GM23338 (cell line): ENCODE data around the gene MTFR1L. TPM values are rescaled to one million over a fixed set of nuclear protein-coding genes. Genes with fewer than 3 reads are reported as not detected.

ENCODE experiments used
- ATAC-seq: fragments of 200-7000 bp; cut with Tn5 transposase; 3 replicates; pipeline ENCODE4 v1.9.1; 2020
- DNase-seq: peaks from one replicate; pipeline ENCODE4 v3.0.0-alpha.2; 2015; ENCODE audit warnings: low spot score
- H2AFZ ChIP-seq: fragments of 200-600 bp; sonication (generic); 2 replicates; pipeline ENCODE4 v1.8.0; 2016; ENCODE audit warnings: antibody characterized with exemption, mild to moderate bottlenecking, moderate library complexity
- H3F3A ChIP-seq: fragments of 200-600 bp; sonication (generic); replicated peaks from 2 replicates; pipeline ENCODE4 v1.8.0; 2017; ENCODE audit warnings: antibody characterized with exemption, mixed run types, low read depth
- H3K27ac ChIP-seq: fragments of 200-600 bp; sonication (generic); 2 replicates; pipeline ENCODE4 v1.6.1; 2016; ENCODE audit warnings: low read depth
- H3K27me3 ChIP-seq: fragments of 200-600 bp; sonication (generic); 2 replicates; pipeline ENCODE4 v1.8.0; 2016; ENCODE audit warnings: mild to moderate bottlenecking, mixed run types, moderate library complexity; ENCODE audit not compliant: insufficient read depth
- H3K36me3 ChIP-seq: fragments of 200-600 bp; sonication (generic); 2 replicates; pipeline ENCODE4 v1.8.0; 2016; ENCODE audit warnings: mild to moderate bottlenecking; ENCODE audit not compliant: insufficient read depth
- H3K4me1 ChIP-seq: fragments of 200-600 bp; sonication (generic); 2 replicates; pipeline ENCODE4 v1.8.0; 2016; ENCODE audit warnings: mild to moderate bottlenecking, moderate library complexity; ENCODE audit not compliant: insufficient read depth
- H3K4me2 ChIP-seq: fragments of 200-600 bp; sonication (generic); 2 replicates; pipeline ENCODE4 v1.7.1; 2017; ENCODE audit warnings: mixed run types
- H3K4me3 ChIP-seq: fragments of 200-600 bp; sonication (generic); 2 replicates; pipeline ENCODE4 v1.6.1; 2016; ENCODE audit warnings: mixed run types
- H3K79me2 ChIP-seq: fragments of 200-600 bp; sonication (generic); replicated peaks from 2 replicates; pipeline ENCODE4 v1.8.0; 2017; ENCODE audit warnings: mild to moderate bottlenecking; ENCODE audit not compliant: insufficient read depth
- H3K9me2 ChIP-seq: fragments of 200-600 bp; sonication (generic); 2 replicates; pipeline ENCODE4 v1.8.0; 2017; ENCODE audit not compliant: insufficient read depth
- H4K20me1 ChIP-seq: fragments of 200-600 bp; sonication (generic); replicated peaks from 2 replicates; pipeline ENCODE4 v1.8.0; 2017; ENCODE audit warnings: mild to moderate bottlenecking; ENCODE audit not compliant: insufficient read depth
- H3K27ac Mint-ChIP-seq: 2 replicates; pipeline ENCODE4 v1.8.0; 2020; ENCODE audit warnings: inconsistent platforms, mild to moderate bottlenecking, moderate library complexity, mixed read lengths
- H3K27me3 Mint-ChIP-seq: 3 replicates; pipeline ENCODE4 v1.8.0; 2022; ENCODE audit warnings: low read depth, mild to moderate bottlenecking, moderate library complexity, mixed read lengths, inconsistent platforms; ENCODE audit not compliant: insufficient read depth, poor library complexity
- H3K36me3 Mint-ChIP-seq: 3 replicates; pipeline ENCODE4 v1.8.0; 2021; ENCODE audit warnings: low read depth, mild to moderate bottlenecking, inconsistent platforms, moderate library complexity, mixed read lengths
- H3K4me1 Mint-ChIP-seq: 3 replicates; pipeline ENCODE4 v1.8.0; 2020; ENCODE audit warnings: mild to moderate bottlenecking, inconsistent platforms, mixed read lengths
- H3K4me3 Mint-ChIP-seq: 3 replicates; pipeline ENCODE4 v1.8.0; 2021; ENCODE audit warnings: moderate library complexity, mild to moderate bottlenecking, inconsistent platforms, mixed read lengths
- H3K9me3 Mint-ChIP-seq: 3 replicates; pipeline ENCODE4 v1.8.0; 2020; ENCODE audit warnings: moderate library complexity, mild to moderate bottlenecking, inconsistent platforms, mixed read lengths
- EZH2 ChIP-seq: fragments of 200-600 bp; sonication (generic); IDR thresholded peaks from one replicate; pipeline ENCODE4 v1.8.0; 2017; ENCODE audit warnings: antibody characterized with exemption, mild to moderate bottlenecking, low read depth; ENCODE audit not compliant: unreplicated experiment
- ZNF114 ChIP-seq: fragments of 250-450 bp; sonication (Bioruptor Pico); IDR thresholded peaks from 2 replicates; pipeline ENCODE4 v1.5.0; 2020; ENCODE audit warnings: mild to moderate bottlenecking, moderate library complexity
- ZNF331 ChIP-seq: fragments of 250-450 bp; sonication (Bioruptor Pico); IDR thresholded peaks from 2 replicates; pipeline ENCODE4 v1.5.0; 2020; ENCODE audit warnings: low read depth, mild to moderate bottlenecking, moderate library complexity
- polyA plus RNA-seq: library from polyadenylated mRNA; unstranded; fragments of >200 nt; fragmentation: Nextera tagmentation; extraction: Ambion mirVana; gene quantifications from 2 replicates; pipeline ENCODE4 v1.2.1, GENCODE V29; 2016
- total RNA-seq: library from RNA; depleted of rRNA; stranded (reverse); fragments of >200 nt; shearing (Covaris generic); gene quantifications from 2 replicates; pipeline ENCODE4 v1.2.3, GENCODE V29; 2014
- TF ChIP-seq, protein P1 (sequence below): IDR thresholded peaks from one replicate; pipeline ENCODE4 v1.6.1; 2018; ENCODE audit warnings: antibody characterized with exemption; ENCODE audit not compliant: unreplicated experiment
- TF ChIP-seq, protein P2 (sequence below), 2 experiments: fragments of 200-600 bp in 1 of 2; sonication (generic) in 1 of 2; conservative IDR thresholded peaks; 2 replicates each; pipeline versions ENCODE4 v1.5.1 to v1.6.1; 2016 to 2017; ENCODE audit warnings: antibody characterized with exemption in 2 of 2, low read depth in 2 of 2, mild to moderate bottlenecking in 2 of 2, moderate library complexity in 1 of 2

Gene MTFR1L
- total and polyA plus RNA-seq, 2 experiments from 2014 or later = 14.8 to 22.7 TPM

DNA sequence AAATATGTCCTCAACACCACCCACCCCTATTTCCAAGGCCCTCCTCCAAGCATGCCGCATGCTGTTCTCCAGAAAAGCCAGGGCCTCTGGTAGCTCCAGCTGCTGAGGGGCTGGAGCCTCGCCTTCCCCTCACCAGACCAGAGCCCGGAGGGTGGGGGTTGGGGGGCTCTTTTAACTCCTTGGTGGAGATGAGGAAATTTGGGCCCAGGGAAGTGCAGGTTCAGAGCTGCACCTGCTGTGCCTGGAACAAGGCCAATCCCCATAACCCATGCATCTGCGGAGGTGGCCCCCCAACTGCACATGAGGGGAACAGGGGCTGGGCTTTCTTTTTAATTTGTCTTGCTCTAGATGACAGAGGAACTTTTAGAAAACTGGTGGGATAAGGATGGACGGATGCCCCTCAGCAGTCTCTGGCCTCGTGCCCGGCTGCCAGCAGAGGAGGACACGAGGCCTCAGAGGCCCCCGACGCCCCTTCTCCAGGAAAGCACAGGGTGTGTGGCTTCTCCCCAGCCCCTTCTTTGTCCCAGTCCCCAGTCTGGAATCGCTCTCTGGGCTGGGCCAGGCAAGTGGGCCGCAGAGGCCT is 20.3 kb upstream of the MTFR1L start:
- H3K4me1 Mint-ChIP-seq = peaks cover 39% of the 10 kb centered on the region

More for the DNA sequence above, 20.3 kb upstream of the MTFR1L start:
- no peak overlapping the region for H3K27ac ChIP-seq
- H3F3A ChIP-seq = peaks cover 8% of the 10 kb centered on the region; the same call in 1 of the 2 replicates
- no peak for DNase-seq
- peaks cover 8% of the 10 kb centered on the region for H3K4me1 ChIP-seq
- H2AFZ ChIP-seq = peak overlapping the region; percentile 98
- no peaks in the 10 kb centered on the region for H3K36me3 ChIP-seq
- H3K27me3 ChIP-seq = no peaks in the 10 kb centered on the region
- no peaks in the 10 kb centered on the region for H3K9me3 Mint-ChIP-seq
- peaks cover 15% of the 10 kb centered on the region for H3K27me3 Mint-ChIP-seq
- H3K4me3 Mint-ChIP-seq = peak overlapping the region; percentile 66
- H3K9me2 ChIP-seq = no peaks in the 10 kb centered on the region
- H3K79me2 ChIP-seq = peaks cover 7% of the 10 kb centered on the region; the same call in 1 of the 2 replicates
- TF ChIP-seq, protein P1, sequence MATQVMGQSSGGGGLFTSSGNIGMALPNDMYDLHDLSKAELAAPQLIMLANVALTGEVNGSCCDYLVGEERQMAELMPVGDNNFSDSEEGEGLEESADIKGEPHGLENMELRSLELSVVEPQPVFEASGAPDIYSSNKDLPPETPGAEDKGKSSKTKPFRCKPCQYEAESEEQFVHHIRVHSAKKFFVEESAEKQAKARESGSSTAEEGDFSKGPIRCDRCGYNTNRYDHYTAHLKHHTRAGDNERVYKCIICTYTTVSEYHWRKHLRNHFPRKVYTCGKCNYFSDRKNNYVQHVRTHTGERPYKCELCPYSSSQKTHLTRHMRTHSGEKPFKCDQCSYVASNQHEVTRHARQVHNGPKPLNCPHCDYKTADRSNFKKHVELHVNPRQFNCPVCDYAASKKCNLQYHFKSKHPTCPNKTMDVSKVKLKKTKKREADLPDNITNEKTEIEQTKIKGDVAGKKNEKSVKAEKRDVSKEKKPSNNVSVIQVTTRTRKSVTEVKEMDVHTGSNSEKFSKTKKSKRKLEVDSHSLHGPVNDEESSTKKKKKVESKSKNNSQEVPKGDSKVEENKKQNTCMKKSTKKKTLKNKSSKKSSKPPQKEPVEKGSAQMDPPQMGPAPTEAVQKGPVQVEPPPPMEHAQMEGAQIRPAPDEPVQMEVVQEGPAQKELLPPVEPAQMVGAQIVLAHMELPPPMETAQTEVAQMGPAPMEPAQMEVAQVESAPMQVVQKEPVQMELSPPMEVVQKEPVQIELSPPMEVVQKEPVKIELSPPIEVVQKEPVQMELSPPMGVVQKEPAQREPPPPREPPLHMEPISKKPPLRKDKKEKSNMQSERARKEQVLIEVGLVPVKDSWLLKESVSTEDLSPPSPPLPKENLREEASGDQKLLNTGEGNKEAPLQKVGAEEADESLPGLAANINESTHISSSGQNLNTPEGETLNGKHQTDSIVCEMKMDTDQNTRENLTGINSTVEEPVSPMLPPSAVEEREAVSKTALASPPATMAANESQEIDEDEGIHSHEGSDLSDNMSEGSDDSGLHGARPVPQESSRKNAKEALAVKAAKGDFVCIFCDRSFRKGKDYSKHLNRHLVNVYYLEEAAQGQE = no peak
- TF ChIP-seq, protein P2, sequence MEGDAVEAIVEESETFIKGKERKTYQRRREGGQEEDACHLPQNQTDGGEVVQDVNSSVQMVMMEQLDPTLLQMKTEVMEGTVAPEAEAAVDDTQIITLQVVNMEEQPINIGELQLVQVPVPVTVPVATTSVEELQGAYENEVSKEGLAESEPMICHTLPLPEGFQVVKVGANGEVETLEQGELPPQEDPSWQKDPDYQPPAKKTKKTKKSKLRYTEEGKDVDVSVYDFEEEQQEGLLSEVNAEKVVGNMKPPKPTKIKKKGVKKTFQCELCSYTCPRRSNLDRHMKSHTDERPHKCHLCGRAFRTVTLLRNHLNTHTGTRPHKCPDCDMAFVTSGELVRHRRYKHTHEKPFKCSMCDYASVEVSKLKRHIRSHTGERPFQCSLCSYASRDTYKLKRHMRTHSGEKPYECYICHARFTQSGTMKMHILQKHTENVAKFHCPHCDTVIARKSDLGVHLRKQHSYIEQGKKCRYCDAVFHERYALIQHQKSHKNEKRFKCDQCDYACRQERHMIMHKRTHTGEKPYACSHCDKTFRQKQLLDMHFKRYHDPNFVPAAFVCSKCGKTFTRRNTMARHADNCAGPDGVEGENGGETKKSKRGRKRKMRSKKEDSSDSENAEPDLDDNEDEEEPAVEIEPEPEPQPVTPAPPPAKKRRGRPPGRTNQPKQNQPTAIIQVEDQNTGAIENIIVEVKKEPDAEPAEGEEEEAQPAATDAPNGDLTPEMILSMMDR (conservative IDR thresholded peaks at IDR 0.05; ENCODE audit: low read depth in 2 of 2) = no peak
- TF ChIP-seq ZNF114 (CRISPR knock-in tag) (no peak), EZH2 (no peak), ZNF331 (CRISPR knock-in tag) (no peak)
- H3K4me2 ChIP-seq = peak overlapping the region; percentile 75
- peaks cover 3% of the 10 kb centered on the region; the same call in 1 of the 2 replicates for H4K20me1 ChIP-seq
- H3K4me3 ChIP-seq = peak overlapping the region; percentile 51; the same call in 1 of the 2 replicates
- H3K36me3 Mint-ChIP-seq = peaks cover 6% of the 10 kb centered on the region; the same call in 1 of the 3 replicates
- no peak for ATAC-seq
- H3K27ac Mint-ChIP-seq = no peak overlapping the region
